Lower leg skin (tissue), 3 donors: ENCODE results near the gene SPAG7.

Experiments
- POLR2A ChIP-seq, 2 donors: fragments of 450-650 bp; IDR thresholded peaks; one replicate each; pipeline ENCODE4 v1.6.1; 2016 to 2017; ENCODE audit warnings: antibody characterized with exemption in 2 of 2, mild to moderate bottlenecking in 1 of 2, moderate library complexity in 1 of 2
- TF ChIP-seq, protein P1 (sequence below), 3 donors: fragments of 450-650 bp; IDR thresholded peaks; one replicate each; pipeline ENCODE4 v1.5.1; 2016; ENCODE audit warnings: antibody characterized with exemption in 3 of 3, mild to moderate bottlenecking in 3 of 3, moderate library complexity in 2 of 3

DNA sequence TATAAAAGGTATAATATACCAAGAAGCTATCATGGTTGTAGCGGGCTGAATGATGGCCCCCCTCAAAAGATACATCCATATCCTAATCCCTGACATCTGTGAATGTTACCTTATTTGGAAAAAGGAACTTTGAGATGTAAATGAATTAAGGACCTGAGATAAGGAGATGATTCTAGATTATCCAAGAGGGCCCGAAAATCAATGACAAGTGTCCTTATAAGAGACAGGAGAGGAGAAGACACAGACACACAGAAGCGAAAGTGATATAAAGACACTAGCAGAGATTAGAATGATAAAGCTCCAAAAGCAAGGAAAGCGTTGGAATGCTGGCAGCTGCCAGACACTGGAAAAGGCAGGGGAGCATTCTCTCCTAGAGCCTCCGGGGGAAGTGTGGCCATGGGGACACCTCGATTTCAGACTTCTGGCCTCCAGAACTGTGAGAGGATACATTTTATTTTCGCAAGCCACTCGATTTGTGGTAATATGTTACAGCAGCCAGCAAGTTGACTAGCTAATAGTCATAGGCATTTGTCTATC lies 48.0 kb downstream of the SPAG7 start:
- TF ChIP-seq, protein P1, sequence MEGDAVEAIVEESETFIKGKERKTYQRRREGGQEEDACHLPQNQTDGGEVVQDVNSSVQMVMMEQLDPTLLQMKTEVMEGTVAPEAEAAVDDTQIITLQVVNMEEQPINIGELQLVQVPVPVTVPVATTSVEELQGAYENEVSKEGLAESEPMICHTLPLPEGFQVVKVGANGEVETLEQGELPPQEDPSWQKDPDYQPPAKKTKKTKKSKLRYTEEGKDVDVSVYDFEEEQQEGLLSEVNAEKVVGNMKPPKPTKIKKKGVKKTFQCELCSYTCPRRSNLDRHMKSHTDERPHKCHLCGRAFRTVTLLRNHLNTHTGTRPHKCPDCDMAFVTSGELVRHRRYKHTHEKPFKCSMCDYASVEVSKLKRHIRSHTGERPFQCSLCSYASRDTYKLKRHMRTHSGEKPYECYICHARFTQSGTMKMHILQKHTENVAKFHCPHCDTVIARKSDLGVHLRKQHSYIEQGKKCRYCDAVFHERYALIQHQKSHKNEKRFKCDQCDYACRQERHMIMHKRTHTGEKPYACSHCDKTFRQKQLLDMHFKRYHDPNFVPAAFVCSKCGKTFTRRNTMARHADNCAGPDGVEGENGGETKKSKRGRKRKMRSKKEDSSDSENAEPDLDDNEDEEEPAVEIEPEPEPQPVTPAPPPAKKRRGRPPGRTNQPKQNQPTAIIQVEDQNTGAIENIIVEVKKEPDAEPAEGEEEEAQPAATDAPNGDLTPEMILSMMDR (IDR thresholded peaks at IDR 0.05), result no peak
- TF ChIP-seq POLR2A (IDR thresholded peaks at IDR 0.05), result no peak
